ENCODE measurements around the gene CYP2U1.
"Not testable (repeated sequence)": the region's sequence is repeated elsewhere in the genome, so short reads cannot be mapped to it uniquely, and the experiment has no call there.

CYP2U1 gene

GRCh38 chr4:107922486-107923473 lies 8.6 kb upstream of the CYP2U1 start:
- no peak for DNase-seq (ENCODE audit: low read depth)

GRCh38 chr4:107925713-107926112 lies 5.6 kb upstream of the CYP2U1 start:
- not testable (repeated sequence) for DNase-seq (ENCODE audit: low read depth)

- not testable (repeated sequence) for DNase-seq (ENCODE audit: low read depth)
These were observed 4.5 kb upstream of the CYP2U1 start for GRCh38 chr4:107926875-107927274.

- peak; percentile 0 for DNase-seq (ENCODE audit: low read depth)
These were observed 499 bp downstream of the CYP2U1 start for GRCh38 chr4:107931775-107932321.

- no peak for DNase-seq (ENCODE audit: low read depth)
These were observed 3.9 kb downstream of the CYP2U1 start for GRCh38 chr4:107935246-107935645.

GRCh38 chr4:107937040-107937439 lies 5.7 kb downstream of the CYP2U1 start:
- no peak for DNase-seq (ENCODE audit: low read depth)

GRCh38 chr4:107939307-107939706 lies 8.0 kb downstream of the CYP2U1 start:
- no peak for DNase-seq (ENCODE audit: low read depth)

- no peak for DNase-seq (ENCODE audit: low read depth)
These were observed 14.5 kb downstream of the CYP2U1 start for GRCh38 chr4:107945809-107946208.

- no peak for DNase-seq (ENCODE audit: low read depth)
These were observed 19.6 kb downstream of the CYP2U1 start for GRCh38 chr4:107950746-107951540.

GRCh38 chr4:107951551-107951950 lies 20.2 kb downstream of the CYP2U1 start:
- no peak for DNase-seq (ENCODE audit: low read depth)

GRCh38 chr4:107956011-107956410 lies 24.7 kb downstream of the CYP2U1 start:
- no peak for DNase-seq (ENCODE audit: low read depth)

GRCh38 chr4:107966903-107967302 lies 35.6 kb downstream of the CYP2U1 start:
- no peak for DNase-seq (ENCODE audit: low read depth)

- not testable (repeated sequence) for DNase-seq (ENCODE audit: low read depth)
These were observed 36.2 kb downstream of the CYP2U1 start for GRCh38 chr4:107967519-107967918.

GRCh38 chr4:107967921-107968320 lies 36.6 kb downstream of the CYP2U1 start:
- DNase-seq (ENCODE audit: low read depth): not testable (repeated sequence)

GRCh38 chr4:107970063-107970798 lies 38.9 kb downstream of the CYP2U1 start:
- DNase-seq (ENCODE audit: low read depth): no peak

- no peak for DNase-seq (ENCODE audit: low read depth)
These were observed 41.3 kb downstream of the CYP2U1 start for GRCh38 chr4:107972605-107973004.

- DNase-seq (ENCODE audit: low read depth): no peak
These were observed 43.2 kb downstream of the CYP2U1 start for GRCh38 chr4:107974523-107974922.

GRCh38 chr4:107977482-107977881 lies 46.1 kb downstream of the CYP2U1 start:
- no peak for DNase-seq (ENCODE audit: low read depth)

GRCh38 chr4:107977966-107978705 lies 46.8 kb downstream of the CYP2U1 start:
- DNase-seq (ENCODE audit: low read depth): no peak

GRCh38 chr4:107978716-107979451 lies 47.5 kb downstream of the CYP2U1 start:
- no peak for DNase-seq (ENCODE audit: low read depth)
